Left ventricle myocardium inferior (tissue), 1 donor: ENCODE measurements around the gene C2CD5. TPM values are rescaled to one million over a fixed set of nuclear protein-coding genes. Genes with fewer than 3 reads are reported as not detected.
"Not testable (repeated sequence)": the region's sequence is repeated elsewhere in the genome, so short reads cannot be mapped to it uniquely, and the experiment has no call there.

ENCODE experiments used
- DNase-seq: peaks from one replicate; pipeline ENCODE4 v3.0.0-alpha.2; 2020
- H3K27ac ChIP-seq: fragments of 200-600 bp; replicated peaks from 2 replicates; pipeline ENCODE4 v1.8.0; 2021
- H3K27me3 ChIP-seq: fragments of 200-600 bp; 2 replicates; pipeline ENCODE4 v1.8.0; 2021; ENCODE audit warnings: low read depth
- H3K36me3 ChIP-seq: fragments of 200-600 bp; 2 replicates; pipeline ENCODE4 v1.8.0; 2021
- H3K4me1 ChIP-seq: fragments of 200-600 bp; 2 replicates; pipeline ENCODE4 v1.8.0; 2021
- H3K4me3 ChIP-seq: fragments of 200-600 bp; 2 replicates; pipeline ENCODE4 v1.8.0; 2021; ENCODE audit warnings: mild to moderate bottlenecking, moderate library complexity
- H3K9me3 ChIP-seq: fragments of 200-600 bp; replicated peaks from 2 replicates; pipeline ENCODE4 v1.8.0; 2021
- intact Hi-C: fragments of 100-400 bp; cut with micrococcal nuclease; formaldehyde crosslinking; loops from one replicate; pipeline ENCODE4 v1.11.0; 2022
- total RNA-seq: library from RNA; stranded (reverse); fragmentation: NEBNext Ultra II Directional; extraction: Animal tissue kit (Norgen Biotek cat#: 25700); gene quantifications from one replicate; pipeline ENCODE4 v1.2.1, GENCODE V29; 2021
- TF ChIP-seq, protein P1 (sequence below): fragments of 200-600 bp; IDR thresholded peaks from 2 replicates; pipeline ENCODE4 v1.8.0; 2021; ENCODE audit warnings: antibody characterized with exemption, mild to moderate bottlenecking, borderline replicate concordance
- donor health status: DM: no; HTN: yes; CAD: no; lungs with severe emphysema.

C2CD5 gene
- total RNA-seq, 1 donor from 2014 or later = 22.5 TPM

- Histone ChIP-seq H3K27me3 (no peaks in the 10 kb centered on the region), H3K4me3 (no peak overlapping the region), H3K36me3 (peaks cover 14% of the 10 kb centered on the region), H3K9me3 (no peaks in the 10 kb centered on the region), H3K4me1 (no peaks in the 10 kb centered on the region), H3K27ac (no peak overlapping the region)
- intact Hi-C loops = no loop called here
- DNase-seq = no peak
- TF ChIP-seq, protein P1, sequence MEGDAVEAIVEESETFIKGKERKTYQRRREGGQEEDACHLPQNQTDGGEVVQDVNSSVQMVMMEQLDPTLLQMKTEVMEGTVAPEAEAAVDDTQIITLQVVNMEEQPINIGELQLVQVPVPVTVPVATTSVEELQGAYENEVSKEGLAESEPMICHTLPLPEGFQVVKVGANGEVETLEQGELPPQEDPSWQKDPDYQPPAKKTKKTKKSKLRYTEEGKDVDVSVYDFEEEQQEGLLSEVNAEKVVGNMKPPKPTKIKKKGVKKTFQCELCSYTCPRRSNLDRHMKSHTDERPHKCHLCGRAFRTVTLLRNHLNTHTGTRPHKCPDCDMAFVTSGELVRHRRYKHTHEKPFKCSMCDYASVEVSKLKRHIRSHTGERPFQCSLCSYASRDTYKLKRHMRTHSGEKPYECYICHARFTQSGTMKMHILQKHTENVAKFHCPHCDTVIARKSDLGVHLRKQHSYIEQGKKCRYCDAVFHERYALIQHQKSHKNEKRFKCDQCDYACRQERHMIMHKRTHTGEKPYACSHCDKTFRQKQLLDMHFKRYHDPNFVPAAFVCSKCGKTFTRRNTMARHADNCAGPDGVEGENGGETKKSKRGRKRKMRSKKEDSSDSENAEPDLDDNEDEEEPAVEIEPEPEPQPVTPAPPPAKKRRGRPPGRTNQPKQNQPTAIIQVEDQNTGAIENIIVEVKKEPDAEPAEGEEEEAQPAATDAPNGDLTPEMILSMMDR = no peak
Measured at GRCh38 chr12:22457085-22457484, 87.3 kb downstream of the C2CD5 start.

DNA sequence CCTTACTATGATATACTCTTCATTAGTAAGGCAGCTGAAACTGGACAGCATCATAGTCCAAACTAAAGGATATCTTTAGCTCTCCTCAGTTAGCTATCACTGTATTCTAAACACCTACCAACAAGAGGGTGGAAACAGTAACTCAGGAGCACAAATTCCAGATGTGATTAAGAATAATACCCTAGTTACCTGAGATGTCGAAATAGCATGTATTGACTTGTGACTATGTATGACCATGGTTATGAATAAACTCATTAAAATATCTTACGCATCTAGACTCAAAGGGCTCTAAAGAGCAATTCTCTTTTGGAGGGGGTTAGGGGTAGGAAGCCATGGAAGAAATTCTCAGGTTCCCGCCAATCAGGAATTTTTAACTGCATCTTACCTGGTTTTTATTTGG, 90.8 kb downstream of the C2CD5 start:
- no peak overlapping the region for H3K4me3 ChIP-seq
- no peaks in the 10 kb centered on the region for H3K4me1 ChIP-seq
- no peaks in the 10 kb centered on the region for H3K9me3 ChIP-seq
- H3K27ac ChIP-seq = no peak overlapping the region
- intact Hi-C loops = no loop called here
- H3K36me3 ChIP-seq = peaks cover 36% of the 10 kb centered on the region
- H3K27me3 ChIP-seq = no peaks in the 10 kb centered on the region
- DNase-seq = no peak
- TF ChIP-seq, protein P1 = no peak

DNA sequence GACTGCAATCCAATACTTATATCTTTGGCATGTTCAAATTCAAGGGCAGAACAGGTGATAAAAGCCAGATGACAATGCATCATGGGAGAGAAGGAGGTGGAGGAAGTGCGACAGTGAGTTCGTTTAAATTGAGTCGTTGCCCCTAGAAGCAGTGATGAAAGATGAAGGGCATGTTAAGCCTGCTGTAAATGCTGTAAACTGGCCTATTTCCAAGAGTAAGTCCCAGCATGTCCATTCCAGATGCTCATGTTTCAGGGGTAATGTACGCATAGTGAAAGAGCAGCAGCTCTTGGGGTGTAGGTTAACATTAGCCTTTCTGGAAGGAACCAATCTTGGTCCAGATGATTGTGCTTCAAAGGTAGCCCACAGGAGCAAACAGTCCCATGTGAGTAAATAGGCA, 97.1 kb downstream of the C2CD5 start:
- TF ChIP-seq, protein P1 = no peak
- H3K36me3 ChIP-seq = peaks cover 26% of the 10 kb centered on the region
- H3K27ac ChIP-seq = no peak overlapping the region
- intact Hi-C loops = loop anchor here (10.0 kb wide), 1 partner anchor 362 kb away; no protein-coding TSS in a partner anchor
- H3K9me3 ChIP-seq = no peaks in the 10 kb centered on the region
- H3K4me1 ChIP-seq = no peaks in the 10 kb centered on the region
- H3K27me3 ChIP-seq = no peaks in the 10 kb centered on the region
- H3K4me3 ChIP-seq = no peak overlapping the region
- DNase-seq = no peak

DNA sequence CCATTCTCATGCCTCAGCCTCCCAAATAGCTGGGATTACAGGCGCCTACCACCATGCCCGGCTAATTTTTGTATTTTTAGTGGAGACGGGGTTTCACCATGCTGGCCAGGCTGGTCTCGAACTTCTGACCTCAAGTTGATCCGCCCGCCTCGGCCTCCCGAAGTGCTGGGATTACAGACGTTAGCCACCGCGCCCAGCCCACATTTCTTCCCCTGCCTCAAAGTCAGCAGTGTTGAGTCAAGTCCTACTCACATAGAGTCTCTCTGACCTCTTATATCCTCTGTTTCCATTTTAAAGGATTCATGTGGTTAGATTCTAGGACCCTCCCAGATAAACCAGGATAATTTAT, 100.1 kb downstream of the C2CD5 start:
- not testable (repeated sequence) for H3K4me1 ChIP-seq, H3K36me3 ChIP-seq, H3K27ac ChIP-seq, H3K4me3 ChIP-seq, H3K9me3 ChIP-seq, H3K27me3 ChIP-seq, DNase-seq
- intact Hi-C loops = loop anchor here (10.0 kb wide), 1 partner anchor 359 kb away; no protein-coding TSS in a partner anchor

DNA sequence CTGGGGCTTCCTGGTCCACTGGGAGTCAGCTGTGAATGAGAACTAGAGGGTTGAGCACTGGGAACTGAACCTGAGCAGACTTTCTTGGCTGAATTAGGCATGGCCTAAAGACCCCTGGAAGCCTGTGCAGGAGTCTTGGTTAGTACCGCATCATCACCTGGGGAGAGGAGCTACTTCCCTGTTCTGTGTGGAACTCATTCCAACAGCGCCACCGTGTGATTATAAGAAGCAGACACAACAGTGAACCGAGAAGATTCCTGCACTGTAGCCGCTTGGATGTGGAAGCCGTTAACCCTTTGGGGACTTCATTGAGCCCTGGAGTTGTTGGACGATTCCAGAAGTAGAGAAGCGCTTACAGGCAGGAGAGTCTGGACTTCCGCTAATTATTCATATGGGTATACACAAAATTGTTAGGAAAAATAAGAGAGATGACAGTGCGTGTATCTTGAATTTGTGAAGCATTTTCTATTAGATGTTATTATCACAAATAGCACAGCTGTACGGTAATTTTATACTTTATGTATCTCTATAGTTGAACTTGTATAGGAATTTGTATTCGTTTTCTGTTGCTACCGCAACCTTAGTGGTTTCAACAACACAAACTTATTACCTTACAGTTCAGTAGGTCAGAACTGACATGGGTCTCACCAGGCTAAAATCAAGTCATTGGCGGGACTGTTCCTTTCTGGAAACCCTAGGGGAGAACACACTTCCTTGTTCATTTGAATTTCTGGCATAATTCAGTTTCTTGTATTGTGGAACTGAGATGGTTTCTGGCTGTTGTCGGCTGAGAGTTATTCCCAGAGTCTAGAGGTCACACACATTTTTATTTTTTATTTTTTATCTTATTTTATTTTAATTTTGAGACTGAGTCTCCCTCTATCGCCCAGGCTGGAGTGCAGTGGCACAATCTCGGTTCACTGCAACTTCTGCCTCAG, 100.7 kb downstream of the C2CD5 start:
- TF ChIP-seq, protein P1 = peak; percentile 82
- Histone ChIP-seq H3K9me3 (no peaks in the 10 kb centered on the region), H3K4me3 (peak overlapping the region; percentile 22), H3K36me3 (peaks cover 5% of the 10 kb centered on the region), H3K27me3 (no peaks in the 10 kb centered on the region), H3K4me1 (no peaks in the 10 kb centered on the region), H3K27ac (no peak overlapping the region)
- intact Hi-C loops = loop anchor here (10.0 kb wide), 1 partner anchor 359 kb away; no protein-coding TSS in a partner anchor
- no peak for DNase-seq

DNA sequence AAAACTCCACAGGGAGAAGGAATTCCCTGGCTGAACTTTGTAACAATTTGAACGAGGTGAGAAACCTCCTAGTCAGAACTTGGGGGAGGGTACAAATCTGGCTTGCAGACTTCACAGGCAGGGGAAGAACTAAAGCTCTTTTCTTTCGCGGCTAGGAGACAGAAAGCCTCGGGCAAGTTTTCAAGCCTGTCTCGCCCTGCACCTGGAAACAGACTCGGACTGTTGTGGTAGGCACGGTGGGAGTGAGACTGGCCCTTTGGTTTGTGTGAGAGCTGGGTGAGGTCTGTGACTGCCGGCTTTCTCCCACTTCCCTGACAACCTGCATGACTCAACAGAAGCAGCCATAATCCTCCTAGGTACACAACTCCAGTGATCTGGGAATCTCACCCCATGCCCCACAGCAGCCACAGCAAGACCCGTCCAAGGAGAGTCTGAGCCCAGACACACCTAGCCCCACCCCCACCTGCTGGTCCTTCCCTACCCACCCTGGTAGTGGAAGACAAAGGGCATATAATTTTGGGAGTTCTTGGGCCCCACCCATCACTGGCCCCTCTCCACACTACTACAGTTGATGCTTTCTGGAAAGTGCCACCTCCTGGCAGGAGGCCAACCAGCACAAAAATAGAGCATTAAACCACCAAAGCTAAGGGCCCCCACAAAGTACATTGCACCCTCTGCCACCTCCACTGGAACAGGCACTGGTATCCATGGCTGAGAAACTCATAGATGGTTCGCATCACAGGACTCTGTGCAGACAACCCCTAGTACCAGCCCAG, 107.1 kb downstream of the C2CD5 start:
- TF ChIP-seq, protein P1 = no peak
- Histone ChIP-seq H3K27ac (no peak overlapping the region), H3K4me1 (peaks cover 6% of the 10 kb centered on the region), H3K9me3 (no peaks in the 10 kb centered on the region), H3K27me3 (no peaks in the 10 kb centered on the region), H3K36me3 (no peaks in the 10 kb centered on the region), H3K4me3 (no peak overlapping the region)
- DNase-seq = no peak
- intact Hi-C loops = no loop called here
